ENCODE results near the gene ZNF563. TPM values are rescaled to one million over a fixed set of nuclear protein-coding genes. Genes with fewer than 3 reads are reported as not detected.

The ZNF563 gene
- total and polyA plus RNA-seq, 2 experiments from 2014 or later, result 4.0 to 6.8 TPM

DNA sequence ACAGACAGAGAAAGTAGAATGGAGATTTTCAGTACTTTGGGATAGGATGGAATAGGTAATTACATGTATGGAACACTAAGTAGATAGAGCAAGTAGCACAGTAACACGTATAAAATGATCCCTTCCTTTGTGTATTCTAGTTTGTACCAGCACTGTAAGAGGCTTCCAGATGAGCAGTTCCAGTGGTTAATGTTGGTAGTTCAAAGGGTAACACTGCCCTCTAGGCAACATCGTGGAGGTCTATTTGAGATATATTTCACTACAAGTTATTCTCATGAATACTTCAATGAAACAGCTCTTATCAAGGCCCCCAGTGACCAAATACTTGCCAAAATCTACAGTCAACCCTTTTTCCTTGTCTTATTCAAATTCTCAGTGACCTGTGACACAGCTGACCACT is 13.5 kb upstream of the ZNF563 start:
- Histone ChIP-seq H2AFZ (no peak overlapping the region), H3K4me3 (no peak overlapping the region), H3K27me3 (no peaks in the 10 kb centered on the region), H3K27ac (no peak overlapping the region), H4K20me1 (ENCODE audit: insufficient read depth, poor library complexity, severe bottlenecking) (no peaks in the 10 kb centered on the region), H3K36me3 (replicated peaks; ENCODE audit: insufficient read depth, low read depth) (peaks cover 5% of the 10 kb centered on the region), H3K9me2 (replicated peaks; ENCODE audit: insufficient read depth) (no peaks in the 10 kb centered on the region), H3K9me3 (ENCODE audit: low read depth) (peaks cover 44% of the 10 kb centered on the region), H3K4me2 (no peak overlapping the region), H3K4me1 (ENCODE audit: insufficient read depth) (no peaks in the 10 kb centered on the region), H3K79me2 (no peaks in the 10 kb centered on the region)
- TF ChIP-seq EZH2phosphoT487 (IDR thresholded peaks at IDR 0.05; ENCODE audit: low read depth, severe bottlenecking, unreplicated experiment) (no peak), EZH2 (IDR thresholded peaks at IDR 0.05; ENCODE audit: borderline replicate concordance) (no peak)
- TF ChIP-seq, protein P1, sequence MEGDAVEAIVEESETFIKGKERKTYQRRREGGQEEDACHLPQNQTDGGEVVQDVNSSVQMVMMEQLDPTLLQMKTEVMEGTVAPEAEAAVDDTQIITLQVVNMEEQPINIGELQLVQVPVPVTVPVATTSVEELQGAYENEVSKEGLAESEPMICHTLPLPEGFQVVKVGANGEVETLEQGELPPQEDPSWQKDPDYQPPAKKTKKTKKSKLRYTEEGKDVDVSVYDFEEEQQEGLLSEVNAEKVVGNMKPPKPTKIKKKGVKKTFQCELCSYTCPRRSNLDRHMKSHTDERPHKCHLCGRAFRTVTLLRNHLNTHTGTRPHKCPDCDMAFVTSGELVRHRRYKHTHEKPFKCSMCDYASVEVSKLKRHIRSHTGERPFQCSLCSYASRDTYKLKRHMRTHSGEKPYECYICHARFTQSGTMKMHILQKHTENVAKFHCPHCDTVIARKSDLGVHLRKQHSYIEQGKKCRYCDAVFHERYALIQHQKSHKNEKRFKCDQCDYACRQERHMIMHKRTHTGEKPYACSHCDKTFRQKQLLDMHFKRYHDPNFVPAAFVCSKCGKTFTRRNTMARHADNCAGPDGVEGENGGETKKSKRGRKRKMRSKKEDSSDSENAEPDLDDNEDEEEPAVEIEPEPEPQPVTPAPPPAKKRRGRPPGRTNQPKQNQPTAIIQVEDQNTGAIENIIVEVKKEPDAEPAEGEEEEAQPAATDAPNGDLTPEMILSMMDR (IDR thresholded peaks at IDR 0.05; ENCODE audit: poor library complexity), result no peak
- WGBS (ENCODE audit: low lambda C conversion rate, missing lambda C conversion rate), result 81% methylated on average over 2 of the region's 2 CpGs
- no peak for DNase-seq (ENCODE audit: low spot score)

DNA sequence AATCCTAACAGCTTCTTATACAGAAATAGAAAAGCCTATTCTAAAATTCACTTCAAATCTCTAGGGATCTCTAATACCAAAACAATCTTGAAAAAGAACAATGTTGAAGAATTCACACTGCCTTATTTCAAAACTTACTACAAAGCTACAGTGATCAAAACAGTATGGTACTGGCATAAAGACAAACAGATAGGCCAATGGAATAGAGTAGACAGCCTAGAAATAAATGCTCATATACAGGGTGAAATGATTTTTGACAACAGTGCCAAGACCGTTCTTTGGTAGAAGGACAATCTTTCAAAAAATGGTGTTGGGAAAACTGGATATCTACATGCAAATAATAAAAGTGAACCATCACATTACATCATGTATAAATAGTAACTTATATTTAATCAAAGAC is 11.8 kb upstream of the ZNF563 start:
- no peak for DNase-seq (ENCODE audit: low spot score)
- Histone ChIP-seq H2AFZ (no peak overlapping the region), H3K4me1 (ENCODE audit: insufficient read depth) (no peaks in the 10 kb centered on the region), H3K4me2 (no peak overlapping the region), H3K27me3 (no peaks in the 10 kb centered on the region), H3K4me3 (no peak overlapping the region), H3K9me3 (ENCODE audit: low read depth) (peaks cover 28% of the 10 kb centered on the region), H4K20me1 (ENCODE audit: insufficient read depth, poor library complexity, severe bottlenecking) (no peaks in the 10 kb centered on the region), H3K36me3 (replicated peaks; ENCODE audit: insufficient read depth, low read depth) (no peaks in the 10 kb centered on the region), H3K9me2 (replicated peaks; ENCODE audit: insufficient read depth) (no peaks in the 10 kb centered on the region), H3K27ac (no peak overlapping the region), H3K79me2 (no peaks in the 10 kb centered on the region)
- 94% methylated on average over 1 of the region's 1 CpG for WGBS (ENCODE audit: low lambda C conversion rate, missing lambda C conversion rate)
- TF ChIP-seq, protein P1 (IDR thresholded peaks at IDR 0.05; ENCODE audit: poor library complexity), result no peak
- TF ChIP-seq EZH2 (IDR thresholded peaks at IDR 0.05; ENCODE audit: borderline replicate concordance), result no peak
- no peak for TF ChIP-seq EZH2phosphoT487 (IDR thresholded peaks at IDR 0.05; ENCODE audit: low read depth, severe bottlenecking, unreplicated experiment)

DNA sequence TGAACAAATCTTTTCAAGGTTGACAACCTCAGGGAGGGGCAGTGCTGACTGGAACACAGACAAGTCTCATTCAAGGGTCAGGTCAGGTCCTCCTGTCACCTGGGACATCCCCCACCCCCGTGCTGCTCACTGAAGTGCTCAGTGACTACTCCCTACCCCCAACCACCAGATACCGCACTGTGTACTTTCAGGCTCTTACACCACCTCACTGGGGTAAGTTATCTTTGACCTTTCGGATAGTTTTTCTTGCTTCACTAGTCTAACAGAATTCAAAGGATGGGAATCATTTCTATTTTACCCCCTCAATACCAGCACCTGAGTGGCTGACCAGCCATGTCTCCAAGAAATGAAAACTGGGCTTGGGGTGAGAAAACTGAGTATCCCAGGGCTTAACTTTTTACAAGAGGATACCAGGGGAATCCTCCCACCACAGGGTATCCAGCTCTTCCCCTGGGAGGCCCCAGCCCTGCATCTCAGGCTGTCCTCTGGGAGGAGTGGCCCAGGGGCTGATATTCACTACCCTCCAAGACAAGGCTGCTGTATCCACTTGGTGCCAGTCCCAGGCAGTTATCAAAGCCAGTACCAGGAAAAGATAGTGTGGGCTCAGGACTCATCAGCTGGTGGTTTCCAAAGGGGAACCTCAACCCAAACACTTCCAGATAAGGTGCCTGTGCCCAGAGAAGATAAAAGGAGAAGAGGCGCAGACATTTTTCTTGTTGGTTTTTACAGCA is 2.1 kb downstream of the ZNF563 start:
- H3K27me3 ChIP-seq, result no peaks in the 10 kb centered on the region
- H3K9me2 ChIP-seq (replicated peaks; ENCODE audit: insufficient read depth), result no peaks in the 10 kb centered on the region
- no peak overlapping the region for H2AFZ ChIP-seq
- peaks cover 17% of the 10 kb centered on the region for H3K4me1 ChIP-seq (ENCODE audit: insufficient read depth)
- DNase-seq (ENCODE audit: low spot score), result peak; percentile 66
- peaks cover 34% of the 10 kb centered on the region for H3K79me2 ChIP-seq
- TF ChIP-seq, protein P1 (IDR thresholded peaks at IDR 0.05; ENCODE audit: poor library complexity), result no peak
- TF ChIP-seq EZH2phosphoT487 (IDR thresholded peaks at IDR 0.05; ENCODE audit: low read depth, severe bottlenecking, unreplicated experiment) (no peak), EZH2 (IDR thresholded peaks at IDR 0.05; ENCODE audit: borderline replicate concordance) (no peak)
- no peaks in the 10 kb centered on the region for H3K36me3 ChIP-seq (replicated peaks; ENCODE audit: insufficient read depth, low read depth)
- H3K4me2 ChIP-seq, result peak overlapping the region; percentile 89
- no peaks in the 10 kb centered on the region for H4K20me1 ChIP-seq (ENCODE audit: insufficient read depth, poor library complexity, severe bottlenecking)
- peak overlapping the region; percentile 91 for H3K27ac ChIP-seq
- no peaks in the 10 kb centered on the region for H3K9me3 ChIP-seq (ENCODE audit: low read depth)
- 54% methylated on average over 4 of the region's 4 CpGs for WGBS (ENCODE audit: low lambda C conversion rate, missing lambda C conversion rate)
- H3K4me3 ChIP-seq, result no peak overlapping the region
